Endothelial cell of umbilical vein (primary cell): Measurements from ENCODE around the gene FTSJ3. TPM values are rescaled to one million over a fixed set of nuclear protein-coding genes. Genes with fewer than 3 reads are reported as not detected.

ENCODE experiments used
- BruUV-seq: library from RNA; stranded (reverse); fragments of 400-500 nt; replicated peaks from 2 replicates; lab custom pipeline; 2021; lab: Mats Ljungman, UMichigan
- CTCF ChIA-PET: fragments of 300-600, 350-600 bp; sonication (Branson Sonifier 250); formaldehyde crosslinking; loops from one replicate; lab custom pipeline; 2021; ENCODE audit warnings: antibody characterized with exemption, inconsistent platforms; lab: Charles Lee
- POLR2A ChIA-PET: fragments of 300-600, 350-600 bp; sonication (Branson Sonifier 250); formaldehyde crosslinking; loops from one replicate; lab custom pipeline; 2021; ENCODE audit warnings: antibody characterized with exemption, inconsistent platforms; lab: Charles Lee
- DNase-seq: peaks from one replicate; pipeline ENCODE4 v3.0.0-alpha.2; 2011; ENCODE audit warnings: low read depth, low spot score
- FAIRE-seq: peaks from 2 replicates; lab custom pipeline; 2011; peaks lifted over from hg19 to GRCh38; lab: Jason Lieb, UNC
- H2AFZ ChIP-seq: 2 replicates; pipeline ENCODE4 v1.6.0; 2012; ENCODE audit warnings: low read depth, low read length, control low read depth, inconsistent platforms
- H3K27ac ChIP-seq: 2 replicates; pipeline ENCODE4 v1.5.1; 2011; ENCODE audit warnings: low read depth, mild to moderate bottlenecking, control low read depth, low read length, moderate library complexity; ENCODE audit not compliant: insufficient read depth
- H3K27me3 ChIP-seq, 2 experiments: 2 replicates each; pipeline versions ENCODE4 v1.6.0 to v1.6.1; 2011; ENCODE audit warnings: low read length in 2 of 2, mixed read lengths in 1 of 2; ENCODE audit not compliant: control insufficient read depth in 2 of 2, insufficient read depth in 2 of 2
- H3K36me3 ChIP-seq, 2 experiments: 2 replicates in 1 of 2; 3 replicates in 1 of 2; pipeline ENCODE4 v1.5.1; 2011; ENCODE audit warnings: low read length in 2 of 2, mild to moderate bottlenecking in 1 of 2, moderate library complexity in 1 of 2; ENCODE audit not compliant: control insufficient read depth in 2 of 2, insufficient read depth in 2 of 2; ENCODE audit errors: extremely low read depth in 1 of 2
- H3K4me1 ChIP-seq: 3 replicates; pipeline ENCODE4 v1.5.1; 2011; ENCODE audit warnings: mild to moderate bottlenecking, low read length; ENCODE audit not compliant: control insufficient read depth, insufficient read depth; ENCODE audit errors: extremely low read depth
- H3K4me2 ChIP-seq: 2 replicates; pipeline ENCODE4 v1.6.1; 2011; ENCODE audit warnings: low read length, control low read depth, mixed read lengths; ENCODE audit not compliant: insufficient read depth
- H3K4me3 ChIP-seq, 3 experiments: fragments of 200-600 bp in 1 of 3; sonication (generic), shearing (Covaris generic) in 1 of 3; replicated peaks in 1 of 3; 2 replicates each; pipeline ENCODE4 v1.5.1; 2011 to 2016; ENCODE audit warnings: control low read depth in 3 of 3, low read length in 3 of 3, mild to moderate bottlenecking in 2 of 3, inconsistent platforms in 1 of 3, low read depth in 1 of 3, moderate library complexity in 1 of 3; ENCODE audit not compliant: insufficient read depth in 1 of 3
- H3K79me2 ChIP-seq: 2 replicates; pipeline ENCODE4 v1.6.0; 2012; ENCODE audit warnings: low read length, inconsistent platforms; ENCODE audit not compliant: control insufficient read depth, insufficient read depth
- H3K9ac ChIP-seq: replicated peaks from 2 replicates; pipeline ENCODE3; 2011; ENCODE audit warnings: low read length, control low read depth; ENCODE audit not compliant: insufficient read depth; ENCODE audit errors: extremely low read depth
- H3K9me1 ChIP-seq: replicated peaks from 3 replicates; pipeline ENCODE4 v1.6.0; 2011; ENCODE audit warnings: mild to moderate bottlenecking, low read length; ENCODE audit not compliant: control insufficient read depth, insufficient read depth; ENCODE audit errors: extremely low read depth
- H3K9me3 ChIP-seq: replicated peaks from 2 replicates; pipeline ENCODE4 v1.5.1; 2012; ENCODE audit warnings: low read length, inconsistent platforms; ENCODE audit not compliant: control insufficient read depth, insufficient read depth
- H4K20me1 ChIP-seq: replicated peaks from 2 replicates; pipeline ENCODE3; 2011; ENCODE audit warnings: mild to moderate bottlenecking, low read length; ENCODE audit not compliant: control insufficient read depth, insufficient read depth; ENCODE audit errors: extremely low read depth
- EZH2 ChIP-seq: IDR thresholded peaks from 2 replicates; pipeline ENCODE4 v1.6.1; 2012; ENCODE audit warnings: borderline replicate concordance, low read depth, mild to moderate bottlenecking, moderate library complexity, low read length, inconsistent platforms; ENCODE audit not compliant: severe bottlenecking
- FOS ChIP-seq: IDR thresholded peaks from 2 replicates; pipeline ENCODE4 v1.6.1; 2011; ENCODE audit warnings: mild to moderate bottlenecking, low read length, moderate library complexity, borderline replicate concordance; ENCODE audit not compliant: insufficient read depth
- GATA2 ChIP-seq: IDR thresholded peaks from 2 replicates; pipeline ENCODE4 v1.7.0; 2011; ENCODE audit warnings: low read depth, mild to moderate bottlenecking, moderate library complexity, mixed read lengths, low read length; ENCODE audit not compliant: insufficient read length, insufficient read depth
- JUN ChIP-seq: IDR thresholded peaks from 2 replicates; pipeline ENCODE4 v1.6.1; 2011; ENCODE audit warnings: borderline replicate concordance, low read depth; ENCODE audit not compliant: insufficient read length, insufficient read depth
- MAX ChIP-seq: IDR thresholded peaks from 2 replicates; pipeline ENCODE4 v1.6.1; 2011; ENCODE audit not compliant: insufficient read depth, insufficient read length
- MYC ChIP-seq: IDR thresholded peaks from one replicate; pipeline ENCODE4 v1.6.1; 2011; ENCODE audit warnings: mild to moderate bottlenecking, low read depth, low read length
- POLR2A ChIP-seq: IDR thresholded peaks from 2 replicates; pipeline ENCODE4 v1.6.1; 2012; ENCODE audit warnings: low read depth, mild to moderate bottlenecking, control low read depth, low read length
- POLR2AphosphoS5 ChIP-seq: IDR thresholded peaks from 2 replicates; pipeline ENCODE4 v1.6.1; 2012; ENCODE audit warnings: low read depth, mild to moderate bottlenecking, control low read depth, low read length, moderate library complexity; ENCODE audit not compliant: insufficient read depth
- dilution Hi-C: fragments of 300-500 bp; cut with MboI; formaldehyde crosslinking; loops from one replicate; pipeline ENCODE4 v1.15.0; 2019; ENCODE audit warnings: low sequenced_read_pairs; ENCODE audit not compliant: extremely low pct_ligation_motif_present
- intact Hi-C: fragments of 100-400 bp; cut with micrococcal nuclease; formaldehyde crosslinking; loops from one replicate; pipeline ENCODE4 v1.10.0; 2022
- polyA plus RNA-seq, 4 experiments: library from polyadenylated mRNA; depleted of rRNA in 3 of 4; stranded (reverse) in 3 of 4; unstranded in 1 of 4; fragments of >200 nt; gene quantifications; 2 replicates each; pipeline versions ENCODE4 v1.2.1 to v1.2.3, GENCODE V29; 2011 to 2012; ENCODE audit warnings: missing spikeins in 1 of 4
- total RNA-seq: library from RNA; stranded (reverse); gene quantifications from 2 replicates; pipeline ENCODE4 v1.2.3, GENCODE V29; 2021
- TF ChIP-seq, protein P1 (sequence below), 2 donors: IDR thresholded peaks; 1 replicate in 1 of 2; 2 replicates in 1 of 2; pipeline ENCODE4 v1.5.1; 2011; ENCODE audit warnings: low read length in 2 of 2, mild to moderate bottlenecking in 2 of 2, moderate library complexity in 2 of 2, control low read depth in 1 of 2, inconsistent platforms in 1 of 2, low read depth in 1 of 2; ENCODE audit not compliant: insufficient read depth in 1 of 2; ENCODE audit errors: extremely low read depth in 1 of 2

FTSJ3 gene
- total and polyA plus RNA-seq, 2 donors (not counting 3 experiments of a cell fraction or from before 2014, with no cell fraction given): 42.1 to 60.2 TPM

DNA sequence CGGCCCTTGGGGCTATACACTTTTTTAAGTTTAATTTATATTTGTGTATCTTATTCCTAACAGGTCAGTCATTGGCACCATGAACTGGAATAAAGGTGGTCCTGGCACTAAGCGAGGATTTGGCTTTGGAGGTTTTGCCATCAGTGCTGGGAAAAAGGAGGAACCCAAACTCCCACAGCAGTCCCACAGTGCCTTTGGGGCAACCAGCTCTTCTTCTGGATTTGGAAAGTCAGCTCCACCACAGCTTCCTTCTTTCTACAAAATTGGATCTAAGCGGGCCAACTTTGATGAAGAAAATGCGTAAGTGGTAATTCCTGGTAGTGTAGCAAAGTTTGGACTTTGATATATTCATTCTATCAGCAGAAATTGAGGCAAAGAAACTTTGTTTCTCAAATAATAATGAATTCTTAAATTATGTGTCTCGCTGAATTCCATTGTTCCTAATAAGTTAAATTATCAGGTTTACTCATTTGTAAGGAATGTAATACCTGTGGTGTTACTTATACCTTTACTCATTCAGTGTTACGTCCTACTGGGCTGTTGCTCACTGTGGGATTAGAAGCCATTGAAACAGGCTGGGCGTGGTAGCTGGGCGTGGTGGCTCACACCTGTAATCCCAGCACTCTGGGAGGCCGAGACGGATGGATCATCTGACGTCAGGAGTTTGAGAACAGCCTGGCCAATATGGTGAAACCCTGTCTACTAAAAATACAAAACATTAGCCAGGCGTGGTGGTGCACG, 40.3 kb downstream of the FTSJ3 start:
- Histone ChIP-seq H3K4me2 (no peak overlapping the region), H3K4me3 (no peak overlapping the region), H3K27me3 (no peaks in the 10 kb centered on the region), H3K27ac (no peak overlapping the region), H3K9ac (no peak overlapping the region), H3K79me2 (peaks cover 65% of the 10 kb centered on the region), H3K4me1 (peaks cover 4% of the 10 kb centered on the region), H3K36me3 (peaks cover 9 to 12% of the 10 kb centered on the region in 2 experiments), H3K9me3 (no peaks in the 10 kb centered on the region), H3K9me1 (no peaks in the 10 kb centered on the region), H2AFZ (no peak overlapping the region), H4K20me1 (peaks cover 8% of the 10 kb centered on the region)
- dilution Hi-C loops (no loop called here), intact Hi-C loops (no loop called here)
- FAIRE-seq (no peak), DNase-seq (no peak)
- TF ChIP-seq MYC: no peak
- TF ChIP-seq JUN: no peak
- no peak for TF ChIP-seq MAX
- no peak for TF ChIP-seq FOS
- TF ChIP-seq GATA2: no peak
- TF ChIP-seq POLR2A: no peak
- TF ChIP-seq EZH2: no peak
- TF ChIP-seq, protein P1, sequence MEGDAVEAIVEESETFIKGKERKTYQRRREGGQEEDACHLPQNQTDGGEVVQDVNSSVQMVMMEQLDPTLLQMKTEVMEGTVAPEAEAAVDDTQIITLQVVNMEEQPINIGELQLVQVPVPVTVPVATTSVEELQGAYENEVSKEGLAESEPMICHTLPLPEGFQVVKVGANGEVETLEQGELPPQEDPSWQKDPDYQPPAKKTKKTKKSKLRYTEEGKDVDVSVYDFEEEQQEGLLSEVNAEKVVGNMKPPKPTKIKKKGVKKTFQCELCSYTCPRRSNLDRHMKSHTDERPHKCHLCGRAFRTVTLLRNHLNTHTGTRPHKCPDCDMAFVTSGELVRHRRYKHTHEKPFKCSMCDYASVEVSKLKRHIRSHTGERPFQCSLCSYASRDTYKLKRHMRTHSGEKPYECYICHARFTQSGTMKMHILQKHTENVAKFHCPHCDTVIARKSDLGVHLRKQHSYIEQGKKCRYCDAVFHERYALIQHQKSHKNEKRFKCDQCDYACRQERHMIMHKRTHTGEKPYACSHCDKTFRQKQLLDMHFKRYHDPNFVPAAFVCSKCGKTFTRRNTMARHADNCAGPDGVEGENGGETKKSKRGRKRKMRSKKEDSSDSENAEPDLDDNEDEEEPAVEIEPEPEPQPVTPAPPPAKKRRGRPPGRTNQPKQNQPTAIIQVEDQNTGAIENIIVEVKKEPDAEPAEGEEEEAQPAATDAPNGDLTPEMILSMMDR (IDR thresholded peaks at IDR 0.05; ENCODE audit: extremely low read depth in 1 of 2, insufficient read depth in 1 of 2, low read depth in 1 of 2, low read length in 2 of 2): no peak
- no peak for TF ChIP-seq POLR2AphosphoS5
- ChIA-PET CTCF (interaction anchor here (1.3 kb wide), 1 partner anchor 361 kb away, joined by 5 read pairs; no protein-coding TSS in a partner anchor), POLR2A (no interaction called here)
- BruUV-seq: no TSS peak
